Measurements from ENCODE around the gene LIF.

DNA sequence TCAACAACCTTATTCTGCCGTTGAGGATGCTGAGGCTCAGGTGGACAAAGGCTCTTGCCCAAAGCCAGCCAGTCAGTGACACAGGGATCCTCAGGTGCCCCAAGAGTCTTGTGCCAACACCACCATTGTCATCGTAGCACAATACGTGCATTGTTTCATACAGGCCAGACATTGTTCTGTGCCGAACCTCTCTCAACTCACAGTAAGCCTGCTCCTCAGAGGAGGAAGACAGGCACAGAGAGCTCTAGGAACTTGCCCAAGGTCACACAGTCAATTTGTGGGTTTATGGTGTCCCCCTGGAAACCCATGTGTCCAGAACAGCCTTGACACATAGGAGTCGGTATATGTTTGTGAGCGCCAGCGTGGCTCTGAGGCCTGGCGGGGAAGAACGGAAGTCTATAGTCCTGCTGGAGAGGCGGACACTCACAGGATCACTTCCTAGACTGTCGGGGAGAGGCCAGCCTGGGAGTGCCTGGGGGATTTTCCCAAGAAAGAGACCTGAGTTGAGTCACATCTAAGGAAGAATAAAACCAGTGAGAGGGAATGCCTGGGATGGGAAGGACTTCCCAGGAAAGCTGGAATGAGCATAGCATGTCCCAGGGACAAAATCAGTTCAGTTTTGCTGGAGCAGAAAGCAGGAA is 20.2 kb downstream of the LIF start:
- TF ChIP-seq, protein P1, sequence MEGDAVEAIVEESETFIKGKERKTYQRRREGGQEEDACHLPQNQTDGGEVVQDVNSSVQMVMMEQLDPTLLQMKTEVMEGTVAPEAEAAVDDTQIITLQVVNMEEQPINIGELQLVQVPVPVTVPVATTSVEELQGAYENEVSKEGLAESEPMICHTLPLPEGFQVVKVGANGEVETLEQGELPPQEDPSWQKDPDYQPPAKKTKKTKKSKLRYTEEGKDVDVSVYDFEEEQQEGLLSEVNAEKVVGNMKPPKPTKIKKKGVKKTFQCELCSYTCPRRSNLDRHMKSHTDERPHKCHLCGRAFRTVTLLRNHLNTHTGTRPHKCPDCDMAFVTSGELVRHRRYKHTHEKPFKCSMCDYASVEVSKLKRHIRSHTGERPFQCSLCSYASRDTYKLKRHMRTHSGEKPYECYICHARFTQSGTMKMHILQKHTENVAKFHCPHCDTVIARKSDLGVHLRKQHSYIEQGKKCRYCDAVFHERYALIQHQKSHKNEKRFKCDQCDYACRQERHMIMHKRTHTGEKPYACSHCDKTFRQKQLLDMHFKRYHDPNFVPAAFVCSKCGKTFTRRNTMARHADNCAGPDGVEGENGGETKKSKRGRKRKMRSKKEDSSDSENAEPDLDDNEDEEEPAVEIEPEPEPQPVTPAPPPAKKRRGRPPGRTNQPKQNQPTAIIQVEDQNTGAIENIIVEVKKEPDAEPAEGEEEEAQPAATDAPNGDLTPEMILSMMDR (conservative IDR thresholded peaks at IDR 0.05; ENCODE audit: low read length) = no peak
- no peak for TF ChIP-seq EZH2phosphoT487 (IDR thresholded peaks at IDR 0.05; ENCODE audit: borderline replicate concordance, low read depth, low read length)

All from OCI-LY7 (cell line).